Activated T-cell treated with anti-CD3 and anti-CD28 coated beads for 4 hours (primary cell): ENCODE data around the gene CDH13.
A peak's percentile ranks its signal among the peaks of the same experiment; 100 is the strongest.

Source experiments
- DNase-seq: peaks from one replicate; pipeline ENCODE4 v3.0.0-alpha.2; 2020

Gene CDH13

GRCh38 chr16:83205896-83206295 is 579.1 kb downstream of the CDH13 start:
- no peak for DNase-seq

GRCh38 chr16:83206426-83206825 is 579.7 kb downstream of the CDH13 start:
- no peak for DNase-seq

DNA sequence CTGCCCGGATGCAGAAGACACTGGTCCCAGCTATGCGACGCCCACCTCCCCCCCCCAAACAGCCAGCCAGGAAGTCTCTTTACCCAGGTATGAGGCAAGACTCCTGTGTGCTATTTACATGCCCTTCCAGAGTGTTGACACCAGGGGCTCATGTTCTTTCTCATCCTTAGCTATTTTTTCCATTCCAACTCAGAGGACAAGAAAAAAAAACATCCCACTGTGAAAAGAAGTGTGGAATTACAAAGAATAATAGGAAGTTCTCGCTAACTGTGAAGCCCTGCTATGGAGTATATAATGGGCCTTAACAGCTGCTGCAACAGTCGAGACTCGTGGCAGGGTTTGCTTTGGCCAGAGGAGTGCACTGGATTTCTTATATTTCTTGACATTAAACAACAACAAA is 584.9 kb downstream of the CDH13 start:
- no peak for DNase-seq

DNA sequence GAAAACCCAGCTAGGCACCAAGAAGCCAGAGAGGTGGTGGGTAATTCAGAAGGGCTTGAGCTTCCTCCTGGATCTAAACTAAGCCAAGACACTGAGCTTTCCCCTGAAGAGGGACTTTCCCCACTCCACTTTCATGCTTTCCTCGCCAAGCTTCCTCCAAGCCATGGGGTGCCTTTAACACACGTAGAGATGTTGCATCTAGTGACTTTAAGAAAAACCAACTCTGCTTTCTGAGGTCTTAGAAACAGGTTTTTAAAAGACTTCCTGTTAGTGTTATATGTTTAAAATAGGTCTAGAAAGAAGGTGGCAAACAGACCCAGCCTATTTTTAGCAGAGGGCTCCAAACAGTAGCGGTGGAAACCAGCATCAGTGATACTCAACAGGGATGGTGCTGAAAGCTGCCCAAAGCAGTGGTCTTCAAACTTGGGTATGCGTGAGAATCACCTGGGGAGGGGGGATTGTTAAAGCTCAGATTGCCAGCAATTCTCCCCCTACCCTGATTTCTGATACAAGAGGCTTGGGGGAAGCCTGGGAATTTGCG is 585.6 kb downstream of the CDH13 start:
- no peak for DNase-seq

DNA sequence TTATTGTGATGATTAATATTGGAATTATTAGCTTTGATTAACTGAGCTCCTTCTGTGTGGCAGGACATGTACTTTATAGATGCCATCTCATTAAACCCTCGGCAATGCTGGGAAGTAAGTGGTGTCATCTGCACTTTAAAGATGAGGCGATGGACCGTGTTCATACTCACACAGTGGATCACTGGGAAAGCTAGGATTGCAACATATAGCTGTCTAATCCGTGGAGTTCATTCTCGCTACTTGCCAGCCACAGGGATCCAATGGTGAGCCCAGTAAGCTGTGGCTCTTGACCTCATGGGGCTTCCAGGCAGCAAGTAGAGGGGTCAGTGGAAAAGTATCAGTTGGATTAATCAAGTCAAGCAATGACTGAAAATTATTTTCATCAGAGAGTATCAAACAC is 587.9 kb downstream of the CDH13 start:
- no peak for DNase-seq

- peak; percentile 22 for DNase-seq
Observed at GRCh38 chr16:83215406-83216001, 588.7 kb downstream of the CDH13 start.

- no peak for DNase-seq
Observed at GRCh38 chr16:83219285-83219684, 592.5 kb downstream of the CDH13 start.

DNA sequence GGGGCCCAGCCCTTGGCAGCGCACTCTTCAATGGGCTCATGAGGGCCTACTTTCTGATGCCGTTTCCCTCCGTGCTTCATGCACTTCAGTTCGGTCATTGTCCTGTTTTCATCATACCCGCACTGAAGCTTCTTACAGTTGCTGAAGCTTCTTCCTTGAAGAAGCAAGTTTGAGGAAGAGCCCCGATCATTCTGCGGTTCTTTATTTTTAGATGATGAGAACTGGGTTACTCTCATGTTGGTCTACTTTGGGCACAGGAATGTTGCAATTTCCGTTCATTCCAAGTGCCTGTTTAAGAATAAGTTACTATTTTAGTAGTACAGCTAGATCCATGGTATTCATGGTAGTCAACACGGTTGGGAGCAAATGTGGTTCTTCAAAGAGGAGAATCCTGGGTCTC is 593.3 kb downstream of the CDH13 start:
- no peak for DNase-seq

DNA sequence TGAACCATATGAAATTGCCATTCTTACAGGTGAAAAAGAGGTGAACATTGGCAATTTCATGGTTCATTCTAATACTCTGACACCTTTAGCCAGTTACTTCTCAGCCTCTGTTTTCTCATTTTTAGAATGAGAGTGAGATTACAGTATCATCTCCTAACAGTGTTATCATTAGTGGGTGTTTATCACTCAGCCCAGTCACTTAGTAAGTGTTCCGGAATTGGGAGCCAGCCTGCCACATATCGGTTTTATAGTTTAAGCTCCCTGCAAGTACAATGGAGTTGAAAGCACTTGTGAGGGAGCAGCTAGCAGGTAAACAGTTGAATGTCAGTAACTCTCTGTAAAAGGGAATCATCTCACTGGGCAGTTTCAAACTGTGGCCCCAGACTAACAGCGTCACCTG is 597.9 kb downstream of the CDH13 start:
- DNase-seq: no peak

GRCh38 chr16:83227336-83227735 is 600.6 kb downstream of the CDH13 start:
- DNase-seq: no peak

DNA sequence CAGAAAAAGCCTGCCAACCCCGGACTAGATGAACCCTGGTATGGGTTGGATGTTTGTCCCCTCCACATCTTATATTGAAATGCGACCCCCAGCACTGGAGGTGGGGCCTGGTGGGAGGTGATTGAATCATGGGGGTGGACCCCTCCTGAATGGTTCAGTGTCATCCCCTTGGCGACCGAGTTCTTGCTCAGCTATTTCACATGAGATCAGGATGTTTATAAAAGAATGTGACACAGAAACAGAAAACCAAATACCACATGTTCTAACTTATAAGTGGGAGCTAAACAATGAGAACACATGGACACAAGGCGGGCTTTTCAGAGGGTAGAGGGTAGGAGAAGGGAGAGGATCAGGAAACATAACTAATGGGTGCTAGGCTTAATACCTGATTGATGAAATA is 605.0 kb downstream of the CDH13 start:
- DNase-seq: no peak

DNA sequence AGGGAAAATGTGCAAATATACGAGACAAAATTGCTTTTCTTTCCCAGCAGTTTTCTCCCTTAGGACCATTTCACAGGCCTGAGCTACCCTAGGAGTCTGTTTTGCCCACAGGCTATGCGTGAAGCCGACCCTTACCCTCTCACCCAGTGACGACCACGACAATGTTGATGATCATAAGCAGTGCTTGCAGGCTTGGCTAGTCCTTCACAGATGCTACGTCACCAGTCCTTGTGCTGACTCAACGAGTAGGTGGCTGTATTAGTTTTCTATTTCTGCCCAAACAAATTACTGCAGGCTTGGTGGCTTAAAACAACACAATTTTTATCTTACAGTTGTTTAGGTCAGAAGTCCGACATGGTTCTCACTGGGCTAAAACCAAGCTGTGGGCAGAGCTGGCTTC is 606.4 kb downstream of the CDH13 start:
- no peak for DNase-seq

DNA sequence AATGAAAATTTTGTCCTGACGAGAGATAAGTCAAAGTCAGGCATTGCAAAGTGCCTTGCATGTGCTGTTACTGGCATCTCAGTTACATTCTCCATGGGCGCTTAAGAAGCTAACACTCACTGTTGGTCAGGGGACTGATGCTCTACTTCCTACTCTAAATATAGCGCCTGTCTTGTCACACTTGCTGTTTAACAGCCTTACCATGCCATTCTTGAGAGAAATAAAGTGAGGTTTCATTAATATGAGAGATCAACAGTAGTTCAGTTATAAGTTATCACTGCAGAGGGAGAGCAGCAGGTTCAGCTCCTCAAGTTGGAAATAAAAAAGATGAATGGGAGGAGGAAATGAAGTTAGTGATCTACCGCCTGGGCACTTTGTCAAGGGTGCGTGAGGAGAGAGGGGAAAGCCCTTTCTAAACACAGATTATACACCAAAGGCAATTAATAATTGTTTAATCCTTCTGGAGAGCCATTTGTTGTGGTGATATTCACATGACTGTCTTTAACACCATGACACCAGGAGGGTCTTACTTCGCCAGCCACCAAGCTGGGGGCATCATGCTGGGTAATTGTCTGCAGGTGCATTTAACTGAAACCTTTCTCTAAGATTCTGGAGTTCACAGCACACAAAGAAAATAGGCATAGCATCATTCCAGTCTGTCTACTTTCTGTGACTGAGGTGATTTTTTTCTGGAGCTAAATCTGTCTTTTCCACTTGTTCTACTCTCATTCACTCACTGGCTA is 612.4 kb downstream of the CDH13 start:
- DNase-seq: no peak

- DNase-seq: no peak
Observed at GRCh38 chr16:83244057-83244456, 617.3 kb downstream of the CDH13 start.

GRCh38 chr16:83245061-83245460 is 618.3 kb downstream of the CDH13 start:
- no peak for DNase-seq

DNA sequence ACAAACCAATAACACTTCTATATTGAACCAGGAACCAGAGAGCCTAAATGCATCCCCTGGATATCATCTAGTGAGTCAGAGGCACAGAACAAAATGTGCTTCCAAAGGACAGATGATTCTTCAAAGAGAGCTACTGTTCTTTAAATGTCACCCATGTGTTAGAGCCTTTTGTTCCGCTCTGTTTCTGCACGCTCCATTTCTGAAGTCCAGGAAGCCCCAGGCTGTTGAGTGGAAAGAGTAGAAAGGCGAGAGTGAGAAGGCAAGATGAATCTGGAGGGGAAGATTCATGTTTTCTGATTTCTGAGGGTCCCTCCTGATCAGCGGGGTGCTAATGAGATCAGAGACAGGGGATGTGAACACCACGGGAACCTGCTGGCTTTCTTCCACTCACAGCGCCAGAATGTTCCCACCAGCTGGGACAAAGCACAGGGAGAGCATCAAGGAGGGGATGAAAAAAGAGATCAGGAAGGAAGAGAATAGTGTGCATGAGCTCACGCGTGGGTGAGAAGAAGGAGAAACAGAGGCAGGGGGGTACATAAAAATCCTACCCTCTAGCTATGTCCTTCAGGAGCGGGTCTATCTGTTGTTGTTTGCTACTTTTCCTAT is 621.1 kb downstream of the CDH13 start:
- no peak for DNase-seq

- DNase-seq: no peak
Observed at GRCh38 chr16:83248735-83249463, 622.1 kb downstream of the CDH13 start.

GRCh38 chr16:83253521-83253920 is 626.8 kb downstream of the CDH13 start:
- DNase-seq: no peak

GRCh38 chr16:83258366-83258928 is 631.7 kb downstream of the CDH13 start:
- DNase-seq: no peak

DNA sequence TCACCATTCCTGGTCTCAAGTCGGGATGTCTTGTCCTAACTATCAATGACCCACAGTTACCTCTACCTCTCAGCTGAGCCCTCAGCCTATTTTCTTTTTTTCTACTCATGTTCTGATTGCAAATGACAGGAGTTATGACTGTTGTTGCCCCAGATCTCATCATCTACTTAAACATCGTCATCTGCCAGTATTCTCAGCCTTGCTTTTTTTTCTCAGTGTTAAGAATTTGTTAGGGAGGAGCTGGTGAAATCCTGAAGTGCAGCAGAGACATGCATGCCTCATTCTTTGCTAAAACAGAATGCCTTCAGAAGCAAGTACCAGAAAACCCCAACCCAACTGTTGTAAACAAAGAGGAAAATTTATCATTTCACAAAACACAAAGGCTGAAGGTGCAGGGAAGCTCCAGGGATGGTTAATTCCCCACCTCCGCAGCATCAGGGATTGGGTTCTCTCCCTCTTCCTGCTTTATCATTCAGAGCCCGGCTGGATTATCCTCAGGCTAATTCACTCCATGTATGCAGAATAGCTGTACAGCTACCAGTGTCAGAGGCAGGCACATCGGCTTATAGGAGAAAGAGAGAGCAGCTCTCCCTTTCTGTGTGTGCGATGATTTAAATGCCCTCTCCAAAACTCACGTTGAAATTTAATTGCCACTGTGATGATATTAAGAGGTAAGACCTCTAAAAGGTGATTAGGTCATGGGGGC is 640.2 kb downstream of the CDH13 start:
- no peak for DNase-seq

GRCh38 chr16:83268169-83268568 is 641.4 kb downstream of the CDH13 start:
- no peak for DNase-seq

DNA sequence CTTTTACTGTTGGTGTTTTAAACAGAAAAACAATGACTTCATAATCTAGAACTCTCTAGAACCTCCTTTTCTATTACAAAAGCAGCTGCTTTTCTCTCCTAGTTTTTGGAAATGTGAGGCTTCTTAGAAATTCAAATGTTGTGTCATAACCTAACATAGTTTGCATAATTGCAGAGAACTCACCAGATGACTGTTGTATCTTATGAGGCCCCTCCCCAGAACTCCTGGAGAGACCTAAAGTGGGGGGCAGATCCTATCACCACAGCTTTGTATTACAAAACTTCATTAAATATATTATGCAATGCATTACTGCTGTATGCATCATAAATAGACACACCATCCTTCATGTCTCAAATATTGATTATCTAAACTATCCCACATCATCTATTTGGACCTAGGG is 642.3 kb downstream of the CDH13 start:
- no peak for DNase-seq

DNA sequence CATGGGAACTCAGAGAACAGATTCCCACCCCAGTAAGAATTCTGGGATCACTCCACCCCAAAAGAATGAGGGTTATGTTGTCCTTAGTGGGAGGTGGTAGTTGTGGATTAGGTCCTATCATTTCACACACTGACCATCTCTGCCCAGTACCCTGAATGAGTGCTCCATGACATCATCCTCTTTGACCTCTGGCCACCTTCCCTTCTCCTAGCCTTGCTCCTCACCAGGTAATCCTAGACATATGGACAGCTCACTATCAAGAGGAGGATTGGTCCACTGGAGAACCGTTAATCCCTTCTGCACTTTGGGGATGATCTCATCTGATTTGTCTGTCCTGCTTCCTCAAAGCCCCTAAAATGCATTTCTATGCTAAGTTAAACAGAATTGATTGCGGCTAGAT is 642.8 kb downstream of the CDH13 start:
- no peak for DNase-seq
